Sigmoid colon (tissue), 4 donors: Measurements from ENCODE around the gene XIRP2.

Experiments
- POLR2A ChIP-seq, 2 donors: fragments of 450-650 bp; IDR thresholded peaks; one replicate each; pipeline ENCODE4 v1.6.1; 2016; ENCODE audit warnings: antibody characterized with exemption in 2 of 2, mild to moderate bottlenecking in 2 of 2, moderate library complexity in 2 of 2
- POLR2AphosphoS5 ChIP-seq, 4 donors: sonication (generic); formaldehyde crosslinking; IDR thresholded peaks; one replicate each; pipeline ENCODE4 v1.6.1; 2017; ENCODE audit warnings: antibody characterized with exemption in 4 of 4
- TF ChIP-seq, protein P1 (sequence below), 4 experiments: fragments of 450-650 bp in 3 of 4; fragments of 200-600 bp in 1 of 4; IDR thresholded peaks; one replicate each; pipeline ENCODE4 v1.5.1; 2016 to 2019; ENCODE audit warnings: antibody characterized with exemption in 4 of 4, mild to moderate bottlenecking in 3 of 4, moderate library complexity in 2 of 4

DNA sequence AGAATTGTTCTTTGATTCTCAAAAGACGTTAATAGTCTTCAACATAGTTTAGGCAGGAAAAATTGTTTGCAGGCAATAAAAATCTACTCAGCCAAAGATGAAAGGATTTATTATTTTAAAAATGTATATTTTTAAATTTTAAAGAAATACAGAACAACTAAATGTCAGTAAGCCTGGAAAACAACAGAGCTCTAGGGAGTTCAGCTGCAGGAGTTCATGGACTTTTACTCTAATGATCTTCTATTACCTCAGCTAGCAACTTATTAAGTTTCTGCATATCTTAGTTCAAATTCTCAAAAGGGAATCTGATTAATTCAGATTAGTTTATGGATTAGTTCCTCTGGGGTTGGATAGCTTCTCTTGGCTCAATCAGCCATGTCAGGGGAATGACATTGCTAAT lies 17.9 kb upstream of the XIRP2 start:
- TF ChIP-seq, protein P1, sequence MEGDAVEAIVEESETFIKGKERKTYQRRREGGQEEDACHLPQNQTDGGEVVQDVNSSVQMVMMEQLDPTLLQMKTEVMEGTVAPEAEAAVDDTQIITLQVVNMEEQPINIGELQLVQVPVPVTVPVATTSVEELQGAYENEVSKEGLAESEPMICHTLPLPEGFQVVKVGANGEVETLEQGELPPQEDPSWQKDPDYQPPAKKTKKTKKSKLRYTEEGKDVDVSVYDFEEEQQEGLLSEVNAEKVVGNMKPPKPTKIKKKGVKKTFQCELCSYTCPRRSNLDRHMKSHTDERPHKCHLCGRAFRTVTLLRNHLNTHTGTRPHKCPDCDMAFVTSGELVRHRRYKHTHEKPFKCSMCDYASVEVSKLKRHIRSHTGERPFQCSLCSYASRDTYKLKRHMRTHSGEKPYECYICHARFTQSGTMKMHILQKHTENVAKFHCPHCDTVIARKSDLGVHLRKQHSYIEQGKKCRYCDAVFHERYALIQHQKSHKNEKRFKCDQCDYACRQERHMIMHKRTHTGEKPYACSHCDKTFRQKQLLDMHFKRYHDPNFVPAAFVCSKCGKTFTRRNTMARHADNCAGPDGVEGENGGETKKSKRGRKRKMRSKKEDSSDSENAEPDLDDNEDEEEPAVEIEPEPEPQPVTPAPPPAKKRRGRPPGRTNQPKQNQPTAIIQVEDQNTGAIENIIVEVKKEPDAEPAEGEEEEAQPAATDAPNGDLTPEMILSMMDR (IDR thresholded peaks at IDR 0.05), result no peak
- TF ChIP-seq POLR2A (IDR thresholded peaks at IDR 0.05), result no peak
- TF ChIP-seq POLR2AphosphoS5 (IDR thresholded peaks at IDR 0.05), result no peak
